Measurements from ENCODE around the gene CPNE8. TPM values are rescaled to one million over a fixed set of nuclear protein-coding genes. Genes with fewer than 3 reads are reported as not detected.

CPNE8 gene
- total RNA-seq, 1 experiment from 2014 or later: 10.7 TPM

DNA sequence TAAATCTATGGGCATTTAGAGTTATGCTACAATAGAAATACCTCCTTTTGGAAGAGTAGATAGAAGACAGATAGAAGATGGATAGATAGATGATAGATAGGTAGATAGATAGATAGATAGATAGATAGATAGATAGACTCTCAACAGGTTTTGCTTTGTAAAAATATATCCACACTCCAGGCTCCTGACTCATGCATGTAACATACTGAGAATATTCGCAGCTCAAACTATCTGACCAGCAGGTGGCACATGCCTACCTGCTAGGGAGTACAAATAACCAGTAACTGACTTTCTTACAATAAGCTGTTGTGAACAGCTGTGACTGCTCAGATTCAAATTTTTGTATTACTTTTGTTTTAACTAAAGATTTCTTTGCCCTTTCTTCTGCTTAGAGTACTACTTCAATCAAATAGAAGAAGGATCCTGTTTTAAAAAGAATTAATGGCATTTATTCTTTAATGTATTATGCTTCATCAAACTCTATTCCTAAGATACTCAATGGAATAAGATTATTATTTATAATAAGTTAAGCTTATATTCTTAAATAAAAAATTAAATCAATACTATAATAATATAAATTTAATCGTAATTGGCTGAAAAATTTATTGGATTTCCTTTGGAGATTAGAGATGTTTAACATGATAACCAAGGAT is 15.8 kb upstream of the CPNE8 start:
- intact Hi-C loops (cut with micrococcal nuclease; ENCODE audit: unreplicated experiment): loop anchor here (1.0 kb wide), 2 partner anchors 182 to 352 kb away; no protein-coding TSS in a partner anchor
- no peak overlapping the region for H3K4me3 ChIP-seq
- CTCF ChIA-PET: interaction anchor here (0.6 to 2.4 kb wide), 6 partner anchors 11 to 467 kb away, joined by 3 to 16 read pairs (median 4); no protein-coding TSS in a partner anchor
- no peaks in the 10 kb centered on the region for H3K9me3 ChIP-seq (ENCODE audit: insufficient read depth, low read depth)
- peak; percentile 40 to 58 for DNase-seq
- H3K4me2 ChIP-seq: no peak overlapping the region
- H4K20me1 ChIP-seq (ENCODE audit: insufficient read depth): no peaks in the 10 kb centered on the region
- POLR2A ChIA-PET (ENCODE audit: unreplicated experiment): interaction anchor here (0.6 kb wide), 1 partner anchor 14 kb away, joined by 5 read pairs; no protein-coding TSS in a partner anchor
- no peaks in the 10 kb centered on the region for H3K79me2 ChIP-seq (ENCODE audit: low read depth)
- BruUV-seq (replicated peaks): no TSS peak
- H3F3A ChIP-seq (ENCODE audit: insufficient read depth, low read depth): no peaks in the 10 kb centered on the region
- H3K27ac ChIP-seq: no peak overlapping the region
- no peaks in the 10 kb centered on the region for H3K4me1 ChIP-seq (replicated peaks; ENCODE audit: insufficient read depth)
- no peaks in the 10 kb centered on the region for H3K9me2 ChIP-seq (ENCODE audit: insufficient read depth)
- TF ChIP-seq EZH2 (IDR thresholded peaks at IDR 0.05; ENCODE audit: low read depth): no peak
- TF ChIP-seq, protein P1, sequence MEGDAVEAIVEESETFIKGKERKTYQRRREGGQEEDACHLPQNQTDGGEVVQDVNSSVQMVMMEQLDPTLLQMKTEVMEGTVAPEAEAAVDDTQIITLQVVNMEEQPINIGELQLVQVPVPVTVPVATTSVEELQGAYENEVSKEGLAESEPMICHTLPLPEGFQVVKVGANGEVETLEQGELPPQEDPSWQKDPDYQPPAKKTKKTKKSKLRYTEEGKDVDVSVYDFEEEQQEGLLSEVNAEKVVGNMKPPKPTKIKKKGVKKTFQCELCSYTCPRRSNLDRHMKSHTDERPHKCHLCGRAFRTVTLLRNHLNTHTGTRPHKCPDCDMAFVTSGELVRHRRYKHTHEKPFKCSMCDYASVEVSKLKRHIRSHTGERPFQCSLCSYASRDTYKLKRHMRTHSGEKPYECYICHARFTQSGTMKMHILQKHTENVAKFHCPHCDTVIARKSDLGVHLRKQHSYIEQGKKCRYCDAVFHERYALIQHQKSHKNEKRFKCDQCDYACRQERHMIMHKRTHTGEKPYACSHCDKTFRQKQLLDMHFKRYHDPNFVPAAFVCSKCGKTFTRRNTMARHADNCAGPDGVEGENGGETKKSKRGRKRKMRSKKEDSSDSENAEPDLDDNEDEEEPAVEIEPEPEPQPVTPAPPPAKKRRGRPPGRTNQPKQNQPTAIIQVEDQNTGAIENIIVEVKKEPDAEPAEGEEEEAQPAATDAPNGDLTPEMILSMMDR (conservative IDR thresholded peaks at IDR 0.05): peak; percentile 75
- no peak overlapping the region for H2AFZ ChIP-seq
- H3K27me3 ChIP-seq (ENCODE audit: insufficient read depth, low read depth): no peaks in the 10 kb centered on the region
- H3K36me3 ChIP-seq (ENCODE audit: low read depth): no peaks in the 10 kb centered on the region

GRCh38 chr12:38919191-38919590 is 13.8 kb upstream of the CPNE8 start:
- no peak for DNase-seq
- POLR2A ChIA-PET (ENCODE audit: unreplicated experiment): no interaction called here
- no peak overlapping the region for H3K4me3 ChIP-seq
- CTCF ChIA-PET: no interaction called here
- H3K9me2 ChIP-seq (ENCODE audit: insufficient read depth): no peaks in the 10 kb centered on the region
- TF ChIP-seq, protein P1 (conservative IDR thresholded peaks at IDR 0.05): no peak
- TF ChIP-seq EZH2 (IDR thresholded peaks at IDR 0.05; ENCODE audit: low read depth): no peak
- H3K79me2 ChIP-seq (ENCODE audit: low read depth): no peaks in the 10 kb centered on the region
- no peaks in the 10 kb centered on the region for H3K27me3 ChIP-seq (ENCODE audit: insufficient read depth, low read depth)
- H3K4me2 ChIP-seq: no peak overlapping the region
- H4K20me1 ChIP-seq (ENCODE audit: insufficient read depth): no peaks in the 10 kb centered on the region
- BruUV-seq (replicated peaks): no TSS peak
- H3K27ac ChIP-seq: no peak overlapping the region
- no peak overlapping the region for H2AFZ ChIP-seq
- H3F3A ChIP-seq (ENCODE audit: insufficient read depth, low read depth): no peaks in the 10 kb centered on the region
- no peaks in the 10 kb centered on the region for H3K9me3 ChIP-seq (ENCODE audit: insufficient read depth, low read depth)
- H3K36me3 ChIP-seq (ENCODE audit: low read depth): no peaks in the 10 kb centered on the region
- intact Hi-C loops (cut with micrococcal nuclease; ENCODE audit: unreplicated experiment): no loop called here
- H3K4me1 ChIP-seq (replicated peaks; ENCODE audit: insufficient read depth): no peaks in the 10 kb centered on the region

- Histone ChIP-seq H3K79me2 (ENCODE audit: low read depth) (no peaks in the 10 kb centered on the region), H3F3A (ENCODE audit: insufficient read depth, low read depth) (no peaks in the 10 kb centered on the region), H3K9me2 (ENCODE audit: insufficient read depth) (no peaks in the 10 kb centered on the region), H4K20me1 (ENCODE audit: insufficient read depth) (no peaks in the 10 kb centered on the region), H3K4me3 (no peak overlapping the region), H3K9me3 (ENCODE audit: insufficient read depth, low read depth) (no peaks in the 10 kb centered on the region), H3K27ac (no peak overlapping the region), H3K36me3 (ENCODE audit: low read depth) (no peaks in the 10 kb centered on the region), H3K27me3 (ENCODE audit: insufficient read depth, low read depth) (no peaks in the 10 kb centered on the region), H2AFZ (no peak overlapping the region), H3K4me1 (replicated peaks; ENCODE audit: insufficient read depth) (no peaks in the 10 kb centered on the region), H3K4me2 (no peak overlapping the region)
- CTCF ChIA-PET: no interaction called here
- no peak for DNase-seq
- intact Hi-C loops (cut with micrococcal nuclease; ENCODE audit: unreplicated experiment): no loop called here
- BruUV-seq (replicated peaks): no TSS peak
- TF ChIP-seq EZH2 (IDR thresholded peaks at IDR 0.05; ENCODE audit: low read depth): no peak
- TF ChIP-seq, protein P1 (conservative IDR thresholded peaks at IDR 0.05): no peak
- POLR2A ChIA-PET (ENCODE audit: unreplicated experiment): interaction anchor here (0.7 kb wide), 1 partner anchor 10 kb away, joined by 3 read pairs; no protein-coding TSS in a partner anchor
Measured at GRCh38 chr12:38915429-38916182, 10.2 kb upstream of the CPNE8 start.
